ENCODE measurements around the gene EN2. TPM values are rescaled to one million over a fixed set of nuclear protein-coding genes. Genes with fewer than 3 reads are reported as not detected.

The EN2 gene
- total and polyA plus RNA-seq, 4 donors: 0.02 to 0.06 (median 0.04) TPM; not detected in 1

GRCh38 chr7:155487509-155488482, 29.9 kb downstream of the EN2 start:
- TF ChIP-seq CTCF (IDR thresholded peaks at IDR 0.05; ENCODE audit: control extremely low read depth, extremely low read depth): no peak
- Histone ChIP-seq H3K9me3 (ENCODE audit: control insufficient read depth in 4 of 4, insufficient read depth in 3 of 4, low read length in 3 of 4) (no peaks in the 10 kb centered on the region), H3K4me1 (ENCODE audit: control insufficient read depth in 5 of 5, insufficient read depth in 5 of 5, low read length in 5 of 5) (peaks cover 0 to 25% (median 3%) of the 10 kb centered on the region in 5 donors), H3K27me3 (ENCODE audit: control insufficient read depth in 3 of 3, insufficient read depth in 3 of 3, low read length in 2 of 3) (peaks cover 0 to 26% (median 15%) of the 10 kb centered on the region in 3 donors), H3K4me3 (no peak overlapping the region), H3K9ac (ENCODE audit: insufficient read depth in 1 of 2, low read length in 2 of 2) (no peak overlapping the region), H3K27ac (ENCODE audit: low read depth in 1 of 2, low read length in 1 of 2) (no peak overlapping the region), H3K36me3 (ENCODE audit: control insufficient read depth in 4 of 4, insufficient read depth in 4 of 4, low read length in 4 of 4) (no peaks in the 10 kb centered on the region)
- no peak for ATAC-seq (ENCODE audit: insufficient read depth, low FRiP score)
- 82 to 83% methylated on average over 31 of the region's 31 CpGs for WGBS, 2 donors
- no peak for DNase-seq

GRCh38 chr7:155488483-155489127, 30.7 kb downstream of the EN2 start:
- Histone ChIP-seq H3K9me3 (ENCODE audit: control insufficient read depth in 4 of 4, insufficient read depth in 3 of 4, low read length in 3 of 4) (no peaks in the 10 kb centered on the region), H3K4me3 (no peak overlapping the region), H3K27me3 (ENCODE audit: control insufficient read depth in 3 of 3, insufficient read depth in 3 of 3, low read length in 2 of 3) (peaks cover 0 to 31% (median 9%) of the 10 kb centered on the region in 3 donors), H3K4me1 (ENCODE audit: control insufficient read depth in 5 of 5, insufficient read depth in 5 of 5, low read length in 5 of 5) (peaks cover 0 to 20% (median 3%) of the 10 kb centered on the region in 5 donors), H3K36me3 (ENCODE audit: control insufficient read depth in 4 of 4, insufficient read depth in 4 of 4, low read length in 4 of 4) (no peaks in the 10 kb centered on the region), H3K27ac (ENCODE audit: low read depth in 1 of 2, low read length in 1 of 2) (no peak overlapping the region), H3K9ac (ENCODE audit: insufficient read depth in 1 of 2, low read length in 2 of 2) (no peak overlapping the region)
- WGBS, 2 donors: 61 to 64% methylated on average over 9 of the region's 9 CpGs
- DNase-seq: no peak
- no peak for TF ChIP-seq CTCF (IDR thresholded peaks at IDR 0.05; ENCODE audit: control extremely low read depth, extremely low read depth)
- no peak for ATAC-seq (ENCODE audit: insufficient read depth, low FRiP score)

GRCh38 chr7:155489158-155489840, 31.4 kb downstream of the EN2 start:
- TF ChIP-seq CTCF (IDR thresholded peaks at IDR 0.05; ENCODE audit: control extremely low read depth, extremely low read depth): no peak
- no peak overlapping the region for H3K27ac ChIP-seq (ENCODE audit: low read depth in 1 of 2, low read length in 1 of 2)
- H3K9me3 ChIP-seq (ENCODE audit: control insufficient read depth in 4 of 4, insufficient read depth in 3 of 4, low read length in 3 of 4): no peaks in the 10 kb centered on the region
- peaks cover 0 to 13% (median 3%) of the 10 kb centered on the region in 5 donors for H3K4me1 ChIP-seq (ENCODE audit: control insufficient read depth in 5 of 5, insufficient read depth in 5 of 5, low read length in 5 of 5)
- ATAC-seq (ENCODE audit: insufficient read depth, low FRiP score): no peak
- H3K9ac ChIP-seq (ENCODE audit: insufficient read depth in 1 of 2, low read length in 2 of 2): no peak overlapping the region
- no peak for DNase-seq
- H3K27me3 ChIP-seq (ENCODE audit: control insufficient read depth in 3 of 3, insufficient read depth in 3 of 3, low read length in 2 of 3): peaks cover 0 to 38% (median 9%) of the 10 kb centered on the region in 3 donors
- H3K4me3 ChIP-seq: no peak overlapping the region
- WGBS, 2 donors: 74 to 86% methylated on average over 20 of the region's 20 CpGs
- no peaks in the 10 kb centered on the region for H3K36me3 ChIP-seq (ENCODE audit: control insufficient read depth in 4 of 4, insufficient read depth in 4 of 4, low read length in 4 of 4)
